NOMO-1 treated with dmso at 0.1 percent for 144 hours (cell line): Measurements from ENCODE around the gene IDH2.

ENCODE experiments used
- DNase-seq: peaks from one replicate; lab custom pipeline; 2025; ENCODE audit not compliant: unreplicated experiment; lab: John Stamatoyannopoulos, UW

The IDH2 gene

GRCh38 chr15:90044916-90045371, 57.3 kb downstream of the IDH2 start:
- DNase-seq, result no peak

- no peak for DNase-seq
Measured at GRCh38 chr15:90044191-90044590, 58.1 kb downstream of the IDH2 start.

GRCh38 chr15:90043530-90044010, 58.7 kb downstream of the IDH2 start:
- no peak for DNase-seq

GRCh38 chr15:90042766-90043529, 59.3 kb downstream of the IDH2 start:
- no peak for DNase-seq

GRCh38 chr15:90042356-90042755, 59.9 kb downstream of the IDH2 start:
- no peak for DNase-seq

GRCh38 chr15:90040618-90041017, 61.6 kb downstream of the IDH2 start:
- no peak for DNase-seq

- DNase-seq, result no peak
Measured at GRCh38 chr15:90039996-90040395, 62.3 kb downstream of the IDH2 start.

- no peak for DNase-seq
Measured at GRCh38 chr15:90038632-90039095, 63.6 kb downstream of the IDH2 start.

- no peak for DNase-seq
Measured at GRCh38 chr15:90037961-90038631, 64.2 kb downstream of the IDH2 start.

- no peak for DNase-seq
Measured at GRCh38 chr15:90037511-90037860, 64.8 kb downstream of the IDH2 start.

- DNase-seq, result no peak
Measured at GRCh38 chr15:90036806-90037510, 65.3 kb downstream of the IDH2 start.

GRCh38 chr15:90036343-90036742, 65.9 kb downstream of the IDH2 start:
- DNase-seq, result no peak

- peak; percentile 43 for DNase-seq
Measured at GRCh38 chr15:90035840-90036230, 66.4 kb downstream of the IDH2 start.

GRCh38 chr15:90035095-90035839, 67.0 kb downstream of the IDH2 start:
- DNase-seq, result no peak

- no peak for DNase-seq
Measured at GRCh38 chr15:90033448-90033847, 68.8 kb downstream of the IDH2 start.
